ENCODE results near the gene ST3GAL2. TPM values are rescaled to one million over a fixed set of nuclear protein-coding genes. Genes with fewer than 3 reads are reported as not detected.
"Not testable (repeated sequence)": the region's sequence is repeated elsewhere in the genome, so short reads cannot be mapped to it uniquely, and the experiment has no call there.

Gene ST3GAL2
- polyA plus RNA-seq, 1 donor, result 24.1 TPM

GRCh38 chr16:70417661-70418060, 21.2 kb downstream of the ST3GAL2 start:
- no peak for DNase-seq (ENCODE audit: low read depth)

- DNase-seq (ENCODE audit: low read depth), result no peak
Observed at GRCh38 chr16:70416748-70417616, 21.9 kb downstream of the ST3GAL2 start.

- not testable (repeated sequence) for DNase-seq (ENCODE audit: low read depth)
Observed at GRCh38 chr16:70413572-70413971, 25.3 kb downstream of the ST3GAL2 start.

GRCh38 chr16:70412385-70412784, 26.5 kb downstream of the ST3GAL2 start:
- no peak for DNase-seq (ENCODE audit: low read depth)

GRCh38 chr16:70410734-70411133, 28.2 kb downstream of the ST3GAL2 start:
- DNase-seq (ENCODE audit: low read depth), result no peak

GRCh38 chr16:70407811-70408274, 31.1 kb downstream of the ST3GAL2 start:
- no peak for DNase-seq (ENCODE audit: low read depth)

GRCh38 chr16:70406104-70406503, 32.8 kb downstream of the ST3GAL2 start:
- DNase-seq (ENCODE audit: low read depth), result not testable (repeated sequence)

GRCh38 chr16:70402916-70403659, 35.8 kb downstream of the ST3GAL2 start:
- DNase-seq (ENCODE audit: low read depth), result no peak

- no peak for DNase-seq (ENCODE audit: low read depth)
Observed at GRCh38 chr16:70399951-70400350, 38.9 kb downstream of the ST3GAL2 start.

- no peak for DNase-seq (ENCODE audit: low read depth)
Observed at GRCh38 chr16:70399381-70399780, 39.5 kb downstream of the ST3GAL2 start.

- DNase-seq (ENCODE audit: low read depth), result no peak
Observed at GRCh38 chr16:70398177-70398743, 40.6 kb downstream of the ST3GAL2 start.

GRCh38 chr16:70396246-70396904, 42.5 kb downstream of the ST3GAL2 start:
- DNase-seq (ENCODE audit: low read depth), result no peak

GRCh38 chr16:70395345-70395901, 43.5 kb downstream of the ST3GAL2 start:
- no peak for DNase-seq (ENCODE audit: low read depth)

- no peak for DNase-seq (ENCODE audit: low read depth)
Observed at GRCh38 chr16:70394853-70395252, 44.0 kb downstream of the ST3GAL2 start.

- DNase-seq (ENCODE audit: low read depth), result no peak
Observed at GRCh38 chr16:70393662-70394061, 45.2 kb downstream of the ST3GAL2 start.

GRCh38 chr16:70392606-70393005, 46.3 kb downstream of the ST3GAL2 start:
- no peak for DNase-seq (ENCODE audit: low read depth)

GRCh38 chr16:70391881-70392481, 46.9 kb downstream of the ST3GAL2 start:
- no peak for DNase-seq (ENCODE audit: low read depth)

- DNase-seq (ENCODE audit: low read depth), result no peak
Observed at GRCh38 chr16:70391446-70391845, 47.5 kb downstream of the ST3GAL2 start.

- no peak for DNase-seq (ENCODE audit: low read depth)
Observed at GRCh38 chr16:70390774-70391173, 48.1 kb downstream of the ST3GAL2 start.

GRCh38 chr16:70388006-70388680, 50.8 kb downstream of the ST3GAL2 start:
- DNase-seq (ENCODE audit: low read depth), result no peak

Measured in forelimb muscle (tissue), 1 donor.